ENCODE results near the gene PLAAT4.

PLAAT4 gene

DNA sequence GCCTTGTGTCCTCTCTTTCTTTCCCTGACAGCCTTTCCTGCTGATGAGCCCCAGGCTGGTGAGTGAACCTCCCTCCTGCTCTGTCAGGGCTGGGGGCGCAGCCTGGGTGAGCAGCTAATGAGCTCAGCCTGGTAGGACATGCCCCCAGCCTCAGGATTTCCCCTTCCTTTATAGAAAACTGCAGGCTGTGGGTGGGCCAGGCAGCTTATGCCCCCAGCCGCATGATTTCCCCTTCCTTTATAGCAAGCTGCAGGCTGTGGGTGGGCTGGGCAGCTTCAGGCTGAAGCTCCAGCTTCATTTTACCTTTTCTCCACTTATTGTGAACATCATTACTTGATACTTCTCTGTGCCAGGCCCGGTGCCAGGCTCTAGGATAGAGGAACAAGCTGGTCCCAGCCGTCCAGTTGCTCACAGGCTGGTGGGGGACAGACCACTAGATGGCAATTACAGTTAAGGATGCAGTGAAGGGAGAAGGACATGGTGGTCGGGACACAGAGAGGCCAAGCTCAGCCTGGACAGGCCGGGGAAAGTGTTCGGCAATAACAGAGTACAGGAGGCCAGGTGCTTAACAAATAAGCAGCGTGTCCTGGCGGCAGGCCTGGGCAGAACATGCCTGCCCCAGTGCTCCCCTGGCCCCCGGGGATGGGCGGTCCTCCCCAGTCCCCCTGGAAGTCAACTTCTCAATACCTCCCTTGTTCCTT lies 25.4 kb upstream of the PLAAT4 start:
- TF ChIP-seq, protein P1, sequence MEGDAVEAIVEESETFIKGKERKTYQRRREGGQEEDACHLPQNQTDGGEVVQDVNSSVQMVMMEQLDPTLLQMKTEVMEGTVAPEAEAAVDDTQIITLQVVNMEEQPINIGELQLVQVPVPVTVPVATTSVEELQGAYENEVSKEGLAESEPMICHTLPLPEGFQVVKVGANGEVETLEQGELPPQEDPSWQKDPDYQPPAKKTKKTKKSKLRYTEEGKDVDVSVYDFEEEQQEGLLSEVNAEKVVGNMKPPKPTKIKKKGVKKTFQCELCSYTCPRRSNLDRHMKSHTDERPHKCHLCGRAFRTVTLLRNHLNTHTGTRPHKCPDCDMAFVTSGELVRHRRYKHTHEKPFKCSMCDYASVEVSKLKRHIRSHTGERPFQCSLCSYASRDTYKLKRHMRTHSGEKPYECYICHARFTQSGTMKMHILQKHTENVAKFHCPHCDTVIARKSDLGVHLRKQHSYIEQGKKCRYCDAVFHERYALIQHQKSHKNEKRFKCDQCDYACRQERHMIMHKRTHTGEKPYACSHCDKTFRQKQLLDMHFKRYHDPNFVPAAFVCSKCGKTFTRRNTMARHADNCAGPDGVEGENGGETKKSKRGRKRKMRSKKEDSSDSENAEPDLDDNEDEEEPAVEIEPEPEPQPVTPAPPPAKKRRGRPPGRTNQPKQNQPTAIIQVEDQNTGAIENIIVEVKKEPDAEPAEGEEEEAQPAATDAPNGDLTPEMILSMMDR (conservative IDR thresholded peaks at IDR 0.05; ENCODE audit: low read length): no peak
- no peak for TF ChIP-seq EZH2phosphoT487 (IDR thresholded peaks at IDR 0.05; ENCODE audit: borderline replicate concordance)
- Histone ChIP-seq H3K9me3 (ENCODE audit: insufficient read depth, low read depth, low read length) (no peaks in the 10 kb centered on the region), H3F3A (ENCODE audit: low read depth) (no peaks in the 10 kb centered on the region)

DNA sequence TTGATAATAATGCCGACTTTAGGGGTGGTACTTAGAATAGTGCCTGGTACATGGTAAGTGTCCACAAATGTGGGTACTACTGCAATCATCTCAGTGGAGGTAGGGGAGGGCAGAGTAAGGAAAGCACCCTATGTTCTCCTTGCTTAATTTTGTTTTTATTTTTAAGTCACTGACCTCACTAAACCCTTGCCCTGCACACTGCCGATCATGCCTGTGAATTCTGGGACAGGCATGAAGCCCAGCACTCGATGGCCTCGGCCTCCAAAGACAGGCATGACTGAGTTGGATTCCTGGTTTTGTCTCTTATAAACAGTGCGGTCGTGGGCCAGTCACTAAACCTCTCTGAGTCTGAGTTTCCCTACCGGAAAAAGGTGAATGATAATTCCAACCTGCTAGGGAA lies 23.8 kb upstream of the PLAAT4 start:
- Histone ChIP-seq H3F3A (ENCODE audit: low read depth) (no peaks in the 10 kb centered on the region), H3K79me2 (ENCODE audit: insufficient read depth, low read length) (peaks cover 16% of the 10 kb centered on the region; the same call in 1 of the 2 replicates), H4K20me1 (ENCODE audit: insufficient read depth, low read length, poor library complexity, severe bottlenecking) (no peaks in the 10 kb centered on the region), H3K4me3 (ENCODE audit: low read length, poor library complexity, severe bottlenecking) (no peak overlapping the region), H3K4me2 (ENCODE audit: low read depth, low read length, poor library complexity, severe bottlenecking) (no peak overlapping the region), H2AFZ (ENCODE audit: low read length) (no peak overlapping the region), H3K9ac (ENCODE audit: low read depth, low read length, poor library complexity, severe bottlenecking) (no peak overlapping the region), H3K9me3 (ENCODE audit: insufficient read depth, low read depth, low read length) (no peaks in the 10 kb centered on the region), H3K27me3 (ENCODE audit: insufficient read depth, low read length, poor library complexity, severe bottlenecking) (no peaks in the 10 kb centered on the region), H3K36me3 (ENCODE audit: insufficient read depth, low read length) (no peaks in the 10 kb centered on the region), H3K9me2 (replicated peaks; ENCODE audit: low read depth, low read length) (no peaks in the 10 kb centered on the region), H3K4me1 (ENCODE audit: insufficient read depth, low read length, poor library complexity, severe bottlenecking) (peaks cover 31% of the 10 kb centered on the region)
- TF ChIP-seq, protein P1 (conservative IDR thresholded peaks at IDR 0.05; ENCODE audit: low read length): no peak
- TF ChIP-seq EZH2phosphoT487 (IDR thresholded peaks at IDR 0.05; ENCODE audit: borderline replicate concordance): no peak

More for the DNA sequence above, 25.4 kb upstream of the PLAAT4 start:
- no peaks in the 10 kb centered on the region for H3K27me3 ChIP-seq (ENCODE audit: insufficient read depth, low read length, poor library complexity, severe bottlenecking)
- no peak overlapping the region for H2AFZ ChIP-seq (ENCODE audit: low read length)
- H3K9me2 ChIP-seq (replicated peaks; ENCODE audit: low read depth, low read length): no peaks in the 10 kb centered on the region
- H3K9ac ChIP-seq (ENCODE audit: low read depth, low read length, poor library complexity, severe bottlenecking): peak overlapping the region; percentile 60
- no peaks in the 10 kb centered on the region for H4K20me1 ChIP-seq (ENCODE audit: insufficient read depth, low read length, poor library complexity, severe bottlenecking)
- peaks cover 28% of the 10 kb centered on the region for H3K79me2 ChIP-seq (ENCODE audit: insufficient read depth, low read length)
- H3K4me1 ChIP-seq (ENCODE audit: insufficient read depth, low read length, poor library complexity, severe bottlenecking): peaks cover 47% of the 10 kb centered on the region
- H3K4me3 ChIP-seq (ENCODE audit: low read length, poor library complexity, severe bottlenecking): peak overlapping the region; percentile 40
- H3K36me3 ChIP-seq (ENCODE audit: insufficient read depth, low read length): no peaks in the 10 kb centered on the region
- H3K4me2 ChIP-seq (ENCODE audit: low read depth, low read length, poor library complexity, severe bottlenecking): peak overlapping the region; percentile 88

DNA sequence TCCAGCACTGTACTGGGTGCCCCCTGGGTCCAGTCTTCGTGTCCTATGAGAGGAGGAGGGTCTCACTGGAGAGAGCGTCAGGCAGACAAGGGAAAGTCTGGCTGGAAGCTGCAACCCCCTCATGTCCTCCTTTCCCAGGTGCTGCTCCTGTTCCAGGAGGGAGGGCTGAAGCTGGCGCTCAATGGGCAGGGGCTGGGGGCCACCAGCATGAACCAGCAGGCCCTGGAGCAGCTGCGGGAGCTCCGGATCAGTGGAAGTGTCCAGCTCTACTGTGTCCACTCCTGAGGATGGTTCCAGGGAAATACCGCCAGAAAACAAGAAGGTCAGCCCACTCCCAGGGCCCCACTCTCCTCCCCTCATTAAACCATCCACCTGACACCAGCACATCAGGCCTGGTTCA lies 20.5 kb upstream of the PLAAT4 start:
- H3K4me3 ChIP-seq (ENCODE audit: low read length, poor library complexity, severe bottlenecking): no peak overlapping the region
- H3F3A ChIP-seq (ENCODE audit: low read depth): 0 out of 2 replicates have a peak, but pooled peaks cover 2% of the 10 kb centered on the region
- peaks cover 10% of the 10 kb centered on the region for H3K9me3 ChIP-seq (ENCODE audit: insufficient read depth, low read depth, low read length)
- no peaks in the 10 kb centered on the region for H3K36me3 ChIP-seq (ENCODE audit: insufficient read depth, low read length)
- H3K4me1 ChIP-seq (ENCODE audit: insufficient read depth, low read length, poor library complexity, severe bottlenecking): peaks cover 23% of the 10 kb centered on the region
- H3K27me3 ChIP-seq (ENCODE audit: insufficient read depth, low read length, poor library complexity, severe bottlenecking): no peaks in the 10 kb centered on the region
- no peaks in the 10 kb centered on the region for H4K20me1 ChIP-seq (ENCODE audit: insufficient read depth, low read length, poor library complexity, severe bottlenecking)
- TF ChIP-seq, protein P1 (conservative IDR thresholded peaks at IDR 0.05; ENCODE audit: low read length): no peak
- TF ChIP-seq EZH2phosphoT487 (IDR thresholded peaks at IDR 0.05; ENCODE audit: borderline replicate concordance): no peak
- H3K9ac ChIP-seq (ENCODE audit: low read depth, low read length, poor library complexity, severe bottlenecking): no peak overlapping the region
- no peak overlapping the region for H2AFZ ChIP-seq (ENCODE audit: low read length)
- no peak overlapping the region for H3K4me2 ChIP-seq (ENCODE audit: low read depth, low read length, poor library complexity, severe bottlenecking)
- H3K9me2 ChIP-seq (replicated peaks; ENCODE audit: low read depth, low read length): no peaks in the 10 kb centered on the region
- H3K79me2 ChIP-seq (ENCODE audit: insufficient read depth, low read length): no peaks in the 10 kb centered on the region
